Activated gamma-delta T cell treated with anti-CD3 and anti-CD28 coated beads, Interleukin-2, amount 50 U/mL, for 16 hours (primary cell): ENCODE measurements around the gene CPXCR1.
"Not testable (repeated sequence)": the region's sequence is repeated elsewhere in the genome, so short reads cannot be mapped to it uniquely, and the experiment has no call there.

Source experiments
- DNase-seq: peaks from one replicate; pipeline ENCODE4 v3.0.0-alpha.2; 2020; ENCODE audit warnings: low read depth

The CPXCR1 gene

DNA sequence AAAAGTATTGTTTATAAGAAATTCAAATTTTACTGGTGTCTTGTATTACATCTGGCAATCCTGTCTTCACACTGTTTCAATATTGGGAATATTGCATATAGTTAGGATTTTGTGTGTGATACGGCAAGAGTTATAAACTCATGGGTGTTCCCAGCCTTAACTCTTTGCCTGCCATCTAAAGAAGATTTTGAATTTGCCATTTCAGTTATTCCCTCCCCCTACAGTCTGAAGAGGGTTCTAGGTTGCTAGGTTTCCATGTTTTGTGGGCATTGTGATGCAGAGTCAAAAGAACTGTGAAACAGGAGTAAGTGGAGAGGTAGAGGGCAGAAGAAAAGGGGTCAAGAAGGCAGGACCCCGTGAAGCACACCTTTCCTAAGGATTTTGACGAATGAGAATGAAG, at the start of gene CPXCR1:
TSS of gene CPXCR1 (plus strand) at position 301 of the 400 bp plus-strand sequence. CDS start 6,190 bp downstream, outside the sequence.
- DNase-seq, result no peak

DNA sequence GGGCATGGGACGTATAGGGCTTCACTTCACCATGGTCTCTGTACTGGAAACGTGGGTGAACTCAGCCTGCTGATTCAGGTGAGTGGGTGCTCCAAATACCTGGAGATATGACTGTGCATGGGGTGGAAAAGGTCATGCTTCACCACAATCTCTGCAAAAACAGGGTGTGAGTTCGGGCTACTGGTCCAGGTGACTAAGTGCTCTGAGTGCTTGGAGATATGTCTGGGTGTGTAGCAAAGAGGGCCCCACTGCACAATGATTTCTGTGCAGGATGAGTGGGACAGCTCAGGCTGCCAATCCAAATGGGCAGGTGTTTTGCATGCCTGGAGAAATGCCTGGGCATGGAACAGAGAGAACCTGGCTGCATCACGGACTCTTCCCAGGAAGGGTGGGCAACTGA, 11.2 kb upstream of the CPXCR1 start:
- no peak for DNase-seq

DNA sequence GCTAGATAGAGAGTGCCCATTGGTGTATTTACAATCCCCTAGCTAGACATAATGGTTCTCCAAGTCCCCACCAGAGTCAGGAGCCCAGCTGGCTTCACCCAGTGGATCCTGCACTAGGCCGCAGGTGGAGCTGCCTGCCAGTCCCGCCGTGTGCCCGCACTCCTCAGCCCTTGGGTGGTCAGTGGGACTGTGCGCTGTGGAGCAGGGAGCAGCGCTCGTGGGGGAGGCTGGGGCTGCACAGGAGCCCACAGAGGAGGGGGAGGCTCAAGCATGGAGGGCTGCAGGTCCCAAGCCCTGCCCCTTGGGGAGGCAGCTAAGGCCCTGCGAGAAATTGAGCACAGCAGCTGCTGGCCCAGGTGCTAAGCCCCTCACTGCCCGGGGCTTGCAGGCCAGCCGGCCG, 810 bp upstream of the CPXCR1 start:
- DNase-seq, result not testable (repeated sequence)

DNA sequence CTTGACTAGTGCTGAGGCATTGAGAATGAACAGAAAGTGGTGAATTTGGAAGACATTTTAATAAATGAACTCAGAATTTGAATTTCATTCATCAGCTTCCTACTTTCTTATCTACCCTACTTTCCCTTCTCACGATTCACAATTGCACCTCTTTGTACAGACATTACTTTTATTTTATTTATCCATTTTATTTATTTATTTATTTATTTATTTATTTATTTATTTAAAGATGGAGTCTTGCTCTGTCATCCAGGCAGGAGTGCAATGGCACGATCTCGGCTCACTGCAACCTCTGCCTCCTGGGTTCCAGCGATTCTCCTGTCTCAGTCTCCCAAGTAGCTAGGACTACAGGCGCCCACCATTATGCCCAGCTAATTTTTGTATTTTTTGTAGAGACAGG, 5.3 kb downstream of the CPXCR1 start:
- DNase-seq, result not testable (repeated sequence)

DNA sequence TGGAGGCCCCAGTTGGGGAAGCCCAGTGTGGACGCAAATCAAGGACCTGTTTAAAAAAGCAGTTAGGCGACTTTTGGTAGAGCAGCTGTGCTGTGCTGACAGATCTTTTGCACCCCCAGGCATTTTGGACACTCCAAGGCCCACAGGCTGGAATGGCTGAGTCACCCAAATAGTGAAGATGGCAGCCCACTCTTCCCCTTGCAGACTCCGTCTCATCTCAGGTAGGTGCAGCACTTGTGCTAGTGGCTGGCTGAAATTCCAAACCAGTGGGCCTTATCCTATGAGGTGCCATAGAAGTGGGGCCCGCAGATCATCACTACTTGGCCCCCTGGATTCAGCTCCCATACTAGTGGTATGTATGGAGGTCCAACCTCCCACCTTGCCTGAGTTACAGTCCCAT, 42.8 kb downstream of the CPXCR1 start:
- no peak for DNase-seq
